Kasumi-1 (cell line): ENCODE measurements around the gene EEF1AKMT3.
A peak's percentile ranks its signal among the peaks of the same experiment; 100 is the strongest.

Experiments
- DNase-seq, 2 experiments: peaks; one replicate each; lab custom pipeline; 2025; lab: John Stamatoyannopoulos, UW

Gene EEF1AKMT3

DNA sequence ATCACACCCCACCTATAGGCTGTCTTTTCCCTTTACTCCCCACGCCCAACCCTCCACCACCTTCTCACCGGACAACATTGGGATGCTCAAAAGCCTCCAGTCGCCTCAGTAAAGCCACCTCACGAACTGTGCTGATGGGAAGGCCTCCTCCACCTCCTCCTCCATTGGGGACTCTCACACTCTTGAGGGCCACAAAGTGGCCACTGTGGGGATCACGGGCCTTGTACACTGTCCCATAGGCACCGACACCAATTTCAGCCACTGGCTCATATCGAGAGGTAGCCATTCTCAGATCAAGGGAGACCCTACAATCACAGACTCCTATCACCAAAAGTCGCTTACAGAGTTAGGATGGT lies 21.0 kb upstream of the EEF1AKMT3 start:
- DNase-seq, result no peak

- DNase-seq, result peak; percentile 98
Measured at GRCh38 chr12:57751788-57752667, 20.4 kb upstream of the EEF1AKMT3 start, which contains the start of gene CDK4. CDK4 (minus strand) TSS chr12:57752310; CDS start chr12:57751717, 593 bp downstream.

- no peak for DNase-seq
Measured at GRCh38 chr12:57752668-57753000, 19.8 kb upstream of the EEF1AKMT3 start.

DNA sequence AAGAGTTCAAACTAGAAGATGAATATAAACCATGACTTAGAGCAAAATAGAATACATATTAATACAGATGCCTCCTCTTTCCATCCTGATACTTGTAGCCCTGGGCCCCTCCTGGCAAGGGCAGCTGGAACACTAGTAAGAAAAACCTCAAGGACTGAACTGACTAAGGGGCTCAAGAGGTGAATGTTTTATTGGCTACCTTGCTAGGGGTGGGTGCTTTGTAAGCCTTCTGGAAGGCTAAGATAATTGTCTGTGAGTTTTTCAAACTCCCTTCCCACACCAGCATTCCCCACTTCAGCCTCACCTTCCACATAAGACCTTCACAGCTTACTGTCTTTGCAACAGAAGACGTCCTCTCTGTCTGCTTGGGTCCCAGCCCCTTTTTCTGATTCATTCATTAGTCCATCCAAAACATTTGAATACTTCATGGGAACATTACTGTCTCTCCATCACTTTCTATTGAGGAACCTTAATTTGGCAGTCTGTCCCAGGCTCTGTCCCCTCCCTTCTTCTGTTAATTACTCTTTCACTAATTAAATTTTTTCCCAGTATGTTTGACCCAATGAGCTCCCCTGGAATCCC lies 18.6 kb upstream of the EEF1AKMT3 start:
- no peak for DNase-seq

GRCh38 chr12:57754411-57755193 lies 17.8 kb upstream of the EEF1AKMT3 start, which contains the start of gene MARCHF9:
MARCHF9 (plus strand) TSS chr12:57755103; CDS start chr12:57755529, 426 bp downstream.
- DNase-seq, result peak in 1 of 2 experiments; percentile 9

DNA sequence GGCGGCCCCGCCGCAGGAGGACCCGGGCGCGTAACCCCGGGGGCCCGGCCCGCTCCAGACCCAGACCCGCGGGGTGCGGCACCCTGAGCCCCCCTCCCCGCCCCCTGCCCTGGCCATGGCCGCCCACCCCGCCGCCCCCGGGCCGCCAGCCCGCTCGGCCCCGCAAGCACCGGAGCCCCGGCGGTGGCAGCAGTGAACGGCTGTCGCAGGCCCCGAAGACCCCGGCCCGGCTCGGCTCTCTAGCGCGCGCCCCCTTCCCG lies 17.3 kb upstream of the EEF1AKMT3 start:
- DNase-seq, result no peak

GRCh38 chr12:57755454-57756372 lies 16.7 kb upstream of the EEF1AKMT3 start:
- DNase-seq, result no peak

GRCh38 chr12:57756406-57757341 lies 15.7 kb upstream of the EEF1AKMT3 start:
- DNase-seq, result peak; percentile 65 to 75

GRCh38 chr12:57757771-57758170 lies 14.6 kb upstream of the EEF1AKMT3 start:
- DNase-seq, result no peak

DNA sequence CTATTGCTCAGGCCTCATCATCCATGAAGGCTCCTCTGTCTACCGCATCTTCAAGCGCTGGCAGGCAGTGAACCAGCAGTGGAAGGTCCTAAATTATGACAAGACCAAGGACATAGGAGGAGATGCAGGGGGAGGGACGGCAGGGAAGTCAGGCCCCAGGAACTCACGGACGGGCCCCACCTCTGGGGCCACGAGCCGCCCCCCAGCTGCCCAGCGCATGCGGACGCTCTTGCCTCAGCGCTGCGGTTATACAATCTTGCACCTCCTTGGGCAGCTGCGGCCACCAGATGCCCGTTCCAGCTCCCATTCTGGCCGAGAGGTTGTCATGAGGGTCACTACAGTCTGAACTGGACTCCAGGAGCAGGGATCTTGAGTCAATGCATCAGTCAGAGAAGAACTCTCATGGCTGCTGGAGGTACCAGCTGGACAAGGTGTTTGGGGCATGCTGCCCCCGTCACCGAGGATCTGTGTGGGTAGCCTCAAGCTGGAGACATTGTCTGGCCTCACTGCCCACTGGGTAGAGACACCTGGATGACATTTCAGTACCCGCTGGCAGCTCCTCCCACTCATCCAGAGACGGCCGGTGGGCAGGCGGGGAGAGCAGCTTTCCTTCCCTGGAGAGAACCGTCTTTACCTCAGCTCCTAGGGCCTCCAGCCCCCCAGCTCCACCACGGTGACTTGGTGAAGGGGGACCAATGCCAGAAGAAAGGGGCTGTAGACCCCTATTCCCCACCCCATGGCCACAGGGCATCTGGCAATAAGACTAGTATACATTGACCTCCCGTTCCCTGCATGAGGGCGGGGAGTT lies 13.7 kb upstream of the EEF1AKMT3 start:
- no peak for DNase-seq

- peak; percentile 41 to 58 for DNase-seq
Measured at GRCh38 chr12:57759360-57759980, 12.9 kb upstream of the EEF1AKMT3 start.

- DNase-seq, result no peak
Measured at GRCh38 chr12:57760347-57760982, 11.9 kb upstream of the EEF1AKMT3 start.

GRCh38 chr12:57761391-57761998 lies 10.9 kb upstream of the EEF1AKMT3 start:
- no peak for DNase-seq

DNA sequence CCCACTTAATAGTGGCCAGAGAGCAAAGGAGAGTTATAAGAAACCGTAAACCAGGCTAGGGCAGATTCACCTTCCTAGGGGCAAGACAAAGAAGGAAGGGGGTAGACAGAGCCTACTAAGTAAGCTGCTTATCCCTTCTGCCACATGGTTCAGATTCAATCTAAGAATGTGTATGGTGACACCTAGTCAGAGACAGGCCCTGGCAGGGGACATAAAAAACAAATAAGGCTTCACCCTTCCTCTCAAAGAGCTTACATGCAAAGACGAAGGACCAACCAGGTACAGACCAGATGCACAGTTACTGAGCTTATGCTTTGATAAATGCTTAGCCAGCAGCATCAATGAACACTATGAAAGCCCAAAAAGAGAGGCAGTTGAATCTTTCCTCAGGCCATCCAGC lies 10.0 kb upstream of the EEF1AKMT3 start:
- DNase-seq, result no peak

DNA sequence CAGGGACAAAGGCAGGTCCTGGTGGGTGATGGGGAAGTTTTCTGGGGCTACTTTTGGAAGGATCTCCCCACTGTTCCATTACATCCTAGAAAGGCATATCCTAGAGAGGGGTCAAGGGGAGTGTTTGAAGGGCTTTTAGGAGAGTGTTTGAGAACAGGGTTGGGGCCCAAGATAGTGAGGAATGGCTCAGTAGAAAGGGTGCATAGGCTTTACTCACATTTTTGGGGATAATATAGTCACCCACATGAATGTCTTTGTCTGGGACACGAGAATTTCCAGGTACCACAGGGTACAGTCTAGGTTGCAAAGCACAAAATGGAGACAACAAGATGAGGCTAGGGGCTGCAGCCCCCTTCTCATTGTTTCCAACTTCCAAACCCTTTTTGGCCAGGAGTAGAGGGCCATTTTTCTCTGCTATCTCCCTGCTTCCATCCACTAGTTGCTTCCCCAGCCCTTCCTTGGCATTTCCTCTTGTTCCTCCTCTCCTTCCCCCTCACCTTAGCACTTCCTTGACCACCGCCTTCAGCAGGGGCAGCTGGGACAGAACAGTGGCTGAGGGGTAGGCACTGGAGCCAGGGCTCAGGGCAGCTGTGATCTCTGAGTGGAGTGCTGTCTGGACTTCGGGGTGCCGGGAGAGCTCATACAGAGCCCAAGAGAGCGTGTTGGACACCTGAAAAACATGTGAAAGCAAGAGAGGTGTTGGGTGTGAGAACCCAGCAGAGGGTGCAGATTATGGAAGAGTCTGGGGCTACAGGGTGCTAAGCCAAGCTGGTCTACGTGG lies 8.3 kb upstream of the EEF1AKMT3 start:
- DNase-seq, result no peak

DNA sequence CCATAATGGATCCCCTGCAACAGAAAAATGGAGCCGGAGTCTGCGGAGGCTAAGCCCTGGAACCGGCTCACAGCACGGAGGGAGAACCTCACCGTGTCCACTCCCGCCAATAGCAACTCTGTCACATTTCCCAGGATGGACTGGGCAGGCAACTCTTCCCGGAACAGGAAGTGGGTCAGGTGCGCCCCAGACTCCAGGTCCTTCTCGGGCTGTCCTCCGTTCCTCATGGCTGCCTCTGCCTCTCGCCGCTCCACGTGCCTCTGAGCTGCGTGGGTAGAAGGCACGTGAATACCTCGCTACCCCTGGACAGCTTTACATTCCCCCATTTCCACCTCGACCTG lies 7.8 kb upstream of the EEF1AKMT3 start:
- no peak for DNase-seq

- DNase-seq, result peak; percentile 55 to 59
Measured at GRCh38 chr12:57765003-57765697, 7.3 kb upstream of the EEF1AKMT3 start.
